HL-60 (cell line): ENCODE results near the gene MSMO1.

Experiments used
- CTCF ChIP-seq: IDR thresholded peaks from one replicate; pipeline ENCODE4 v1.5.1; 2011; ENCODE audit warnings: low read length, control low read depth, inconsistent platforms; ENCODE audit not compliant: insufficient read depth
- POLR2AphosphoS5 ChIP-seq: IDR thresholded peaks from 2 replicates; pipeline ENCODE4 v1.6.1; 2012; ENCODE audit warnings: low read depth
- REST ChIP-seq: IDR thresholded peaks from 2 replicates; pipeline ENCODE4 v1.6.1; 2012; ENCODE audit warnings: low read depth; ENCODE audit not compliant: insufficient replicate concordance
- SPI1 ChIP-seq: IDR thresholded peaks from 2 replicates; pipeline ENCODE4 v1.6.1; 2012; ENCODE audit warnings: low read depth, mild to moderate bottlenecking, borderline replicate concordance

- TF ChIP-seq CTCF (no peak), POLR2AphosphoS5 (no peak), REST (no peak), SPI1 (no peak)
Measured at GRCh38 chr4:165326831-165327210, 648 bp upstream of the MSMO1 start.
